ENCODE results near the gene ASCC1. TPM values are rescaled to one million over a fixed set of nuclear protein-coding genes. Genes with fewer than 3 reads are reported as not detected.

ASCC1 gene
- total and polyA plus RNA-seq, 2 donors (not counting 3 experiments of a cell fraction or from before 2014, with no cell fraction given) = 16.0 to 24.9 TPM

GRCh38 chr10:72050873-72051272 lies 165.2 kb downstream of the ASCC1 start:
- no peak overlapping the region for H2AFZ ChIP-seq (ENCODE audit: low read depth, low read length)
- DNase-seq (ENCODE audit: low read depth, low spot score) (no peak), FAIRE-seq (no peak)
- no TSS peak for BruUV-seq (replicated peaks)
- H3K9me3 ChIP-seq (replicated peaks; ENCODE audit: control insufficient read depth, insufficient read depth, low read length) = no peaks in the 10 kb centered on the region
- H3K27ac ChIP-seq (ENCODE audit: insufficient read depth, low read depth, low read length) = no peak overlapping the region
- dilution Hi-C loops (cut with MboI; ENCODE audit: extremely low pct_ligation_motif_present, low sequenced_read_pairs) = no loop called here
- no peaks in the 10 kb centered on the region for H4K20me1 ChIP-seq (replicated peaks; ENCODE audit: control insufficient read depth, extremely low read depth, insufficient read depth, low read length)
- TF ChIP-seq FOS (IDR thresholded peaks at IDR 0.05; ENCODE audit: borderline replicate concordance, insufficient read depth, low read length) = no peak
- no peak for TF ChIP-seq JUN (IDR thresholded peaks at IDR 0.05; ENCODE audit: borderline replicate concordance, insufficient read depth, insufficient read length, low read depth)
- no peak for TF ChIP-seq MYC (IDR thresholded peaks at IDR 0.05; ENCODE audit: low read depth, low read length)
- no peak for TF ChIP-seq CTCF (IDR thresholded peaks at IDR 0.05; ENCODE audit: extremely low read depth in 1 of 2, insufficient read depth in 1 of 2, low read depth in 1 of 2, low read length in 2 of 2)
- TF ChIP-seq EZH2 (IDR thresholded peaks at IDR 0.05; ENCODE audit: borderline replicate concordance, low read depth, low read length, severe bottlenecking) = no peak
- TF ChIP-seq POLR2AphosphoS5 (IDR thresholded peaks at IDR 0.05; ENCODE audit: insufficient read depth, low read depth, low read length) = no peak
- TF ChIP-seq GATA2 (IDR thresholded peaks at IDR 0.05; ENCODE audit: insufficient read depth, insufficient read length, low read depth, low read length) = no peak
- TF ChIP-seq, protein P1, sequence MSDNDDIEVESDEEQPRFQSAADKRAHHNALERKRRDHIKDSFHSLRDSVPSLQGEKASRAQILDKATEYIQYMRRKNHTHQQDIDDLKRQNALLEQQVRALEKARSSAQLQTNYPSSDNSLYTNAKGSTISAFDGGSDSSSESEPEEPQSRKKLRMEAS (IDR thresholded peaks at IDR 0.05; ENCODE audit: insufficient read depth, insufficient read length) = no peak
- TF ChIP-seq POLR2A (IDR thresholded peaks at IDR 0.05; ENCODE audit: low read depth, low read length) = no peak
- no peak overlapping the region for H3K4me2 ChIP-seq (ENCODE audit: insufficient read depth, low read length)
- H3K4me3 ChIP-seq (replicated peaks in 1 of 3; ENCODE audit: insufficient read depth in 1 of 3, low read depth in 1 of 3, low read length in 3 of 3) = no peak overlapping the region
- intact Hi-C loops (cut with micrococcal nuclease) = no loop called here
- ChIA-PET CTCF (interaction anchor here (1.1 to 5.9 kb wide), 3 partner anchors 75 to 154 kb away, joined by 4 to 199 read pairs (median 142); no protein-coding TSS in a partner anchor), POLR2A (no interaction called here)
- no peaks in the 10 kb centered on the region for H3K4me1 ChIP-seq (ENCODE audit: control insufficient read depth, extremely low read depth, insufficient read depth, low read length)
- no peaks in the 10 kb centered on the region for H3K36me3 ChIP-seq (ENCODE audit: control insufficient read depth in 2 of 2, extremely low read depth in 1 of 2, insufficient read depth in 2 of 2, low read length in 2 of 2)
- no peaks in the 10 kb centered on the region for H3K79me2 ChIP-seq (ENCODE audit: control insufficient read depth, insufficient read depth, low read length)
- no peaks in the 10 kb centered on the region for H3K9me1 ChIP-seq (replicated peaks; ENCODE audit: control insufficient read depth, extremely low read depth, insufficient read depth, low read length)
- no peaks in the 10 kb centered on the region for H3K27me3 ChIP-seq (ENCODE audit: control insufficient read depth in 2 of 2, insufficient read depth in 2 of 2, low read length in 2 of 2)
- no peak overlapping the region for H3K9ac ChIP-seq (replicated peaks; ENCODE audit: extremely low read depth, insufficient read depth, low read length)
